CD14-positive monocyte (primary cell): ENCODE data around the gene DENND4B. TPM values are rescaled to one million over a fixed set of nuclear protein-coding genes. Genes with fewer than 3 reads are reported as not detected.

ENCODE experiments used
- DNase-seq, 3 donors: peaks; one replicate each; pipeline ENCODE4 v3.0.0-alpha.2; 2011 to 2022
- H2AFZ ChIP-seq: 2 replicates; pipeline ENCODE4 v1.6.0; 2012; ENCODE audit warnings: mild to moderate bottlenecking, low read depth, low read length, inconsistent platforms; ENCODE audit not compliant: insufficient read depth, poor library complexity, severe bottlenecking
- H3K27ac ChIP-seq, 2 donors: 1 replicate in 1 of 2; 2 replicates in 1 of 2; pipeline ENCODE4 v1.5.1; 2012 to 2013; ENCODE audit warnings: low read length in 2 of 2, control low read depth in 1 of 2, inconsistent platforms in 1 of 2, low read depth in 1 of 2, mild to moderate bottlenecking in 1 of 2
- H3K27me3 ChIP-seq, 2 donors: one replicate each; pipeline versions ENCODE4 v1.6.0 to v1.6.1; 2011 to 2013; ENCODE audit warnings: low read length in 2 of 2; ENCODE audit not compliant: control insufficient read depth in 2 of 2, insufficient read depth in 2 of 2
- H3K36me3 ChIP-seq, 2 donors: replicated peaks in 1 of 2; 1 replicate in 1 of 2; 2 replicates in 1 of 2; pipeline versions ENCODE4 v1.5.1 to v1.6.1; 2012 to 2013; ENCODE audit warnings: low read length in 2 of 2, control low read depth in 1 of 2, inconsistent platforms in 1 of 2, mild to moderate bottlenecking in 1 of 2; ENCODE audit not compliant: insufficient read depth in 2 of 2, control insufficient read depth in 1 of 2
- H3K4me1 ChIP-seq, 2 donors: 1 replicate in 1 of 2; 2 replicates in 1 of 2; pipeline versions ENCODE4 v1.5.1 to v1.6.1; 2012 to 2013; ENCODE audit warnings: low read length in 2 of 2, control low read depth in 1 of 2, inconsistent platforms in 1 of 2, mild to moderate bottlenecking in 1 of 2, moderate library complexity in 1 of 2; ENCODE audit not compliant: insufficient read depth in 2 of 2, control insufficient read depth in 1 of 2
- H3K4me2 ChIP-seq: replicated peaks from 2 replicates; pipeline ENCODE3; 2012; ENCODE audit warnings: low read length, moderate library complexity, mild to moderate bottlenecking; ENCODE audit not compliant: poor library complexity, severe bottlenecking; ENCODE audit errors: extremely low read depth
- H3K4me3 ChIP-seq, 3 experiments: fragments of 200-600 bp in 1 of 3; sonication (generic) in 1 of 3; replicated peaks in 1 of 3; 1 replicate in 2 of 3; 2 replicates in 1 of 3; pipeline ENCODE4 v1.5.1; 2011 to 2013; ENCODE audit warnings: low read length in 3 of 3, mild to moderate bottlenecking in 3 of 3, control low read depth in 2 of 3, low read depth in 2 of 3, inconsistent platforms in 1 of 3, moderate library complexity in 1 of 3
- H3K79me2 ChIP-seq: 2 replicates; pipeline ENCODE4 v1.6.0; 2012; ENCODE audit warnings: mild to moderate bottlenecking, control low read depth, inconsistent platforms, low read length, moderate library complexity; ENCODE audit not compliant: insufficient read depth
- H3K9ac ChIP-seq: 2 replicates; pipeline ENCODE4 v1.6.0; 2017; ENCODE audit warnings: low read length, mild to moderate bottlenecking; ENCODE audit not compliant: insufficient read depth, poor library complexity, severe bottlenecking
- H3K9me3 ChIP-seq, 2 donors: replicated peaks in 1 of 2; 1 replicate in 1 of 2; 2 replicates in 1 of 2; pipeline versions ENCODE4 v1.5.1 to v1.6.1; 2012 to 2013; ENCODE audit warnings: low read length in 2 of 2, control low read depth in 1 of 2; ENCODE audit not compliant: control insufficient read depth in 1 of 2, insufficient read depth in 1 of 2
- H4K20me1 ChIP-seq: 2 replicates; pipeline ENCODE4 v1.6.0; 2012; ENCODE audit warnings: mild to moderate bottlenecking, low read length, control low read depth, moderate library complexity; ENCODE audit not compliant: insufficient read depth
- H3K27ac Mint-ChIP-seq, 7 donors: one replicate each; pipeline ENCODE4 v1.8.0; 2020; ENCODE audit warnings: mild to moderate bottlenecking in 7 of 7, mixed read lengths in 7 of 7, moderate library complexity in 6 of 7, inconsistent platforms in 2 of 7
- H3K27me3 Mint-ChIP-seq, 3 donors: one replicate each; pipeline ENCODE4 v1.8.0; 2021 to 2022; ENCODE audit warnings: low read depth in 3 of 3, mild to moderate bottlenecking in 3 of 3, mixed read lengths in 3 of 3, moderate library complexity in 3 of 3, inconsistent platforms in 1 of 3
- H3K36me3 Mint-ChIP-seq, 2 donors: one replicate each; pipeline ENCODE4 v1.8.0; 2020; ENCODE audit warnings: mixed read lengths in 2 of 2, inconsistent platforms in 1 of 2, mild to moderate bottlenecking in 1 of 2
- H3K4me1 Mint-ChIP-seq: one replicate; pipeline ENCODE4 v1.8.0; 2020; ENCODE audit warnings: mild to moderate bottlenecking, mixed read lengths
- H3K4me3 Mint-ChIP-seq, 2 donors: one replicate each; pipeline ENCODE4 v1.8.0; 2020; ENCODE audit warnings: mild to moderate bottlenecking in 2 of 2, mixed read lengths in 2 of 2, moderate library complexity in 1 of 2
- H3K9me3 Mint-ChIP-seq, 7 donors: one replicate each; pipeline ENCODE4 v1.8.0; 2020 to 2022; ENCODE audit warnings: mixed read lengths in 7 of 7, mild to moderate bottlenecking in 6 of 7, moderate library complexity in 6 of 7, inconsistent platforms in 2 of 7
- CTCF ChIP-seq: fragments of 200-600 bp; IDR thresholded peaks from one replicate; pipeline ENCODE4 v1.8.0; 2022; ENCODE audit warnings: antibody characterized with exemption, mild to moderate bottlenecking
- WGBS: methylation state at CpG from one replicate; pipeline ENCODE4 v1.1.5; 2013; ENCODE audit warnings: missing lambda C conversion rate; ENCODE audit not compliant: insufficient coverage; 5-methylcytosine and 5-hydroxymethylcytosine counted together
- intact Hi-C, 2 donors: fragments of 100-400 bp; cut with micrococcal nuclease; formaldehyde crosslinking; loops; one replicate each; pipeline versions ENCODE4 v1.15.0 to v1.15.1; 2023
- polyA plus RNA-seq, 3 donors: library from polyadenylated mRNA; depleted of rRNA in 1 of 3; unstranded in 2 of 3; stranded (reverse) in 1 of 3; fragments of 300-500 nt in 2 of 3; fragments of >200 nt in 1 of 3; fragmentation: Illumina TruSeq in 2 of 3; gene quantifications; 1 replicate in 2 of 3; 2 replicates in 1 of 3; pipeline ENCODE4 v1.2.3, GENCODE V29; 2012 to 2021

The DENND4B gene
- polyA plus RNA-seq, 3 donors, result 7.8 to 324 (median 10.9) TPM

- Histone ChIP-seq H3K79me2 (peaks cover 73% of the 10 kb centered on the region), H2AFZ (no peak overlapping the region), H3K9ac (no peak overlapping the region), H3K27ac (peak overlapping the region; percentile 10 to 71), H3K36me3 (peaks cover 63 to 65% of the 10 kb centered on the region in 2 donors), H3K27me3 (no peaks in the 10 kb centered on the region), H3K9me3 (no peaks in the 10 kb centered on the region), H3K4me2 (no peak overlapping the region), H3K4me1 (peaks cover 37 to 49% of the 10 kb centered on the region in 2 donors), H3K4me3 (no peak overlapping the region), H4K20me1 (peaks cover 51% of the 10 kb centered on the region)
- H3K27me3 Mint-ChIP-seq, result no peaks in the 10 kb centered on the region
- no peak for DNase-seq
- no peaks in the 10 kb centered on the region for H3K9me3 Mint-ChIP-seq
- H3K27ac Mint-ChIP-seq, result peak overlapping the region in 6 of 7 donors; percentile 24 to 100 (median 86)
- TF ChIP-seq CTCF, result no peak
- H3K4me3 Mint-ChIP-seq, result no peak overlapping the region
- intact Hi-C loops, result no loop called here
- peaks cover 40% of the 10 kb centered on the region for H3K4me1 Mint-ChIP-seq
- H3K36me3 Mint-ChIP-seq, result peaks cover 58 to 66% of the 10 kb centered on the region in 2 donors
- WGBS, result 97% methylated on average over 24 of the region's 34 CpGs
Observed at GRCh38 chr1:153941826-153942725, 4.4 kb downstream of the DENND4B start.

GRCh38 chr1:153940756-153941155 is 5.8 kb downstream of the DENND4B start:
- H3K9me3 Mint-ChIP-seq, result no peaks in the 10 kb centered on the region
- TF ChIP-seq CTCF, result no peak
- H3K36me3 Mint-ChIP-seq, result peaks cover 71 to 79% of the 10 kb centered on the region in 2 donors
- Histone ChIP-seq H3K27ac (peak overlapping the region in 1 of 2 donors; percentile 71), H3K4me1 (peaks cover 32 to 43% of the 10 kb centered on the region in 2 donors), H4K20me1 (peaks cover 64% of the 10 kb centered on the region), H2AFZ (no peak overlapping the region), H3K9me3 (no peaks in the 10 kb centered on the region), H3K27me3 (no peaks in the 10 kb centered on the region), H3K4me3 (no peak overlapping the region), H3K9ac (no peak overlapping the region), H3K4me2 (no peak overlapping the region), H3K79me2 (peaks cover 86% of the 10 kb centered on the region), H3K36me3 (peaks cover 76 to 79% of the 10 kb centered on the region in 2 donors)
- H3K4me3 Mint-ChIP-seq, result no peak overlapping the region
- H3K4me1 Mint-ChIP-seq, result peaks cover 36% of the 10 kb centered on the region
- intact Hi-C loops, result no loop called here
- H3K27me3 Mint-ChIP-seq, result no peaks in the 10 kb centered on the region
- H3K27ac Mint-ChIP-seq, result peak overlapping the region in 5 of 7 donors; percentile 34 to 87 (median 78)
- no peak for DNase-seq
- WGBS, result 97% methylated on average over 8 of the region's 8 CpGs
